Glomerular visceral epithelial cell (primary cell): ENCODE results near the gene NUDT4.
"Not testable (repeated sequence)": the region's sequence is repeated elsewhere in the genome, so short reads cannot be mapped to it uniquely, and the experiment has no call there.

Source experiments
- DNase-seq: peaks from one replicate; pipeline ENCODE4 v3.0.0-alpha.2; 2016; ENCODE audit errors: extremely low spot score

NUDT4 gene

GRCh38 chr12:93429448-93429847 is 51.7 kb downstream of the NUDT4 start:
- DNase-seq: no peak

GRCh38 chr12:93429852-93430251 is 52.1 kb downstream of the NUDT4 start:
- no peak for DNase-seq

- DNase-seq: no peak
Observed at GRCh38 chr12:93430280-93430679, 52.6 kb downstream of the NUDT4 start.

- not testable (repeated sequence) for DNase-seq
Observed at GRCh38 chr12:93432031-93432430, 54.3 kb downstream of the NUDT4 start.

- no peak for DNase-seq
Observed at GRCh38 chr12:93434256-93434865, 56.6 kb downstream of the NUDT4 start.

- no peak for DNase-seq
Observed at GRCh38 chr12:93438266-93439050, 60.7 kb downstream of the NUDT4 start.

GRCh38 chr12:93440043-93440835 is 62.5 kb downstream of the NUDT4 start:
- DNase-seq: no peak

- DNase-seq: peak; percentile 11
Observed at GRCh38 chr12:93441081-93441616, 63.4 kb downstream of the NUDT4 start.

GRCh38 chr12:93441617-93442410 is 64.1 kb downstream of the NUDT4 start, which contains the start of gene UBE2N:
TSS of gene UBE2N (minus strand) at chr12:93441947. CDS start at chr12:93441884, 63 bp downstream.
- peak; percentile 95 for DNase-seq

- no peak for DNase-seq
Observed at GRCh38 chr12:93442411-93443340, 65.0 kb downstream of the NUDT4 start.

GRCh38 chr12:93443576-93443975 is 65.9 kb downstream of the NUDT4 start:
- DNase-seq: no peak

- no peak for DNase-seq
Observed at GRCh38 chr12:93447555-93448290, 70.0 kb downstream of the NUDT4 start.

GRCh38 chr12:93448796-93449195 is 71.1 kb downstream of the NUDT4 start:
- no peak for DNase-seq

GRCh38 chr12:93449277-93449676 is 71.6 kb downstream of the NUDT4 start:
- DNase-seq: no peak

- no peak for DNase-seq
Observed at GRCh38 chr12:93451423-93452158, 73.9 kb downstream of the NUDT4 start.

GRCh38 chr12:93453633-93454032 is 75.9 kb downstream of the NUDT4 start:
- DNase-seq: peak; percentile 23

- no peak for DNase-seq
Observed at GRCh38 chr12:93456077-93456476, 78.4 kb downstream of the NUDT4 start.
